ENCODE measurements around the gene PRKCH. TPM values are rescaled to one million over a fixed set of nuclear protein-coding genes. Genes with fewer than 3 reads are reported as not detected.

PRKCH gene
- total and polyA plus RNA-seq, 2 donors (not counting 3 experiments of a cell fraction or from before 2014, with no cell fraction given) = 97.7 to 103 TPM

- BruUV-seq (replicated peaks) = no TSS peak
- Histone ChIP-seq H3K27me3 (ENCODE audit: control insufficient read depth in 2 of 2, insufficient read depth in 2 of 2, low read length in 2 of 2) (no peaks in the 10 kb centered on the region), H3K4me1 (ENCODE audit: control insufficient read depth, extremely low read depth, insufficient read depth, low read length) (peaks cover 16% of the 10 kb centered on the region), H3K79me2 (ENCODE audit: control insufficient read depth, insufficient read depth, low read length) (no peaks in the 10 kb centered on the region), H4K20me1 (replicated peaks; ENCODE audit: control insufficient read depth, extremely low read depth, insufficient read depth, low read length) (peaks cover 3% of the 10 kb centered on the region), H3K36me3 (ENCODE audit: control insufficient read depth in 2 of 2, extremely low read depth in 1 of 2, insufficient read depth in 2 of 2, low read length in 2 of 2) (peaks cover 15 to 21% of the 10 kb centered on the region in 2 experiments), H3K9ac (replicated peaks; ENCODE audit: extremely low read depth, insufficient read depth, low read length) (no peak overlapping the region), H3K27ac (ENCODE audit: insufficient read depth, low read depth, low read length) (no peak overlapping the region), H2AFZ (ENCODE audit: low read depth, low read length) (no peak overlapping the region), H3K4me2 (ENCODE audit: insufficient read depth, low read length) (no peak overlapping the region), H3K9me1 (replicated peaks; ENCODE audit: control insufficient read depth, extremely low read depth, insufficient read depth, low read length) (no peaks in the 10 kb centered on the region), H3K9me3 (replicated peaks; ENCODE audit: control insufficient read depth, insufficient read depth, low read length) (no peaks in the 10 kb centered on the region), H3K4me3 (replicated peaks in 1 of 3; ENCODE audit: insufficient read depth in 1 of 3, low read depth in 1 of 3, low read length in 3 of 3) (no peak overlapping the region)
- no peak for TF ChIP-seq MYC (IDR thresholded peaks at IDR 0.05; ENCODE audit: low read depth, low read length)
- no peak for TF ChIP-seq POLR2A (IDR thresholded peaks at IDR 0.05; ENCODE audit: low read depth, low read length)
- no peak for TF ChIP-seq FOS (IDR thresholded peaks at IDR 0.05; ENCODE audit: borderline replicate concordance, insufficient read depth, low read length)
- TF ChIP-seq MAX (IDR thresholded peaks at IDR 0.05; ENCODE audit: insufficient read depth, insufficient read length) = no peak
- TF ChIP-seq CTCF (IDR thresholded peaks at IDR 0.05; ENCODE audit: extremely low read depth in 1 of 2, insufficient read depth in 1 of 2, low read depth in 1 of 2, low read length in 2 of 2) = no peak
- TF ChIP-seq POLR2AphosphoS5 (IDR thresholded peaks at IDR 0.05; ENCODE audit: insufficient read depth, low read depth, low read length) = no peak
- no peak for TF ChIP-seq JUN (IDR thresholded peaks at IDR 0.05; ENCODE audit: borderline replicate concordance, insufficient read depth, insufficient read length, low read depth)
- no peak for TF ChIP-seq GATA2 (IDR thresholded peaks at IDR 0.05; ENCODE audit: insufficient read depth, insufficient read length, low read depth, low read length)
- no peak for TF ChIP-seq EZH2 (IDR thresholded peaks at IDR 0.05; ENCODE audit: borderline replicate concordance, low read depth, low read length, severe bottlenecking)
- CTCF ChIA-PET = interaction anchor here (0.6 to 6.0 kb wide), 4 partner anchors 9 to 171 kb away, joined by 3 to 24 read pairs (median 10); partner anchors contain the start of gene PRKCH
- intact Hi-C loops (cut with micrococcal nuclease) (no loop called here), dilution Hi-C loops (cut with MboI; ENCODE audit: extremely low pct_ligation_motif_present, low sequenced_read_pairs) (loop anchor here (25.0 kb wide), 2 partner anchors 164 to 286 kb away; partner anchors contain the start of gene TMEM30B)
- FAIRE-seq = no peak
- POLR2A ChIA-PET = no interaction called here
- no peak for DNase-seq (ENCODE audit: low read depth, low spot score)
Measured at GRCh38 chr14:61451491-61451890, 130.1 kb downstream of the PRKCH start.
